CD4-positive, alpha-beta T cell (primary cell): ENCODE data around the gene KBTBD2. TPM values are rescaled to one million over a fixed set of nuclear protein-coding genes. Genes with fewer than 3 reads are reported as not detected.

Source experiments
- ATAC-seq: fragments of 200-7000 bp; cut with Tn5 transposase; one replicate; pipeline ENCODE4 v1.10.0; 2022; ENCODE audit warnings: mild to moderate bottlenecking; ENCODE audit not compliant: poor library complexity
- CTCF ChIA-PET: fragments of 350-600 bp; sonication (Branson Sonifier 250); formaldehyde crosslinking; loops from one replicate; lab custom pipeline; 2021; ENCODE audit warnings: antibody characterized with exemption, inconsistent platforms; lab: Charles Lee
- POLR2A ChIA-PET: fragments of 350-600 bp; sonication (Branson Sonifier 250); formaldehyde crosslinking; loops from one replicate; lab custom pipeline; 2021; ENCODE audit warnings: antibody characterized with exemption, inconsistent platforms; lab: Charles Lee
- DNase-seq, 14 experiments: peaks; one replicate each; pipeline ENCODE4 v3.0.0-alpha.2; 2013 to 2020; ENCODE audit warnings: mixed read lengths in 2 of 14
- H3K27ac ChIP-seq, 2 donors: one replicate each; pipeline versions ENCODE4 v1.5.1 to v1.7.0; 2013; ENCODE audit warnings: low read length in 2 of 2, low read depth in 1 of 2, mild to moderate bottlenecking in 1 of 2
- H3K27me3 ChIP-seq, 2 experiments: 1 replicate in 1 of 2; 2 replicates in 1 of 2; pipeline versions ENCODE4 v1.6.1 to v1.7.0; 2013; ENCODE audit warnings: low read length in 2 of 2, control low read depth in 1 of 2, mild to moderate bottlenecking in 1 of 2, moderate library complexity in 1 of 2; ENCODE audit not compliant: insufficient read depth in 2 of 2, control insufficient read depth in 1 of 2
- H3K36me3 ChIP-seq: one replicate; pipeline ENCODE4 v1.6.1; 2013; ENCODE audit warnings: low read length, control low read depth; ENCODE audit not compliant: insufficient read depth
- H3K4me1 ChIP-seq: one replicate; pipeline ENCODE4 v1.6.1; 2013; ENCODE audit warnings: low read length, control low read depth; ENCODE audit not compliant: insufficient read depth
- H3K4me3 ChIP-seq: one replicate; pipeline ENCODE4 v1.5.1; 2013; ENCODE audit warnings: mild to moderate bottlenecking, low read length, moderate library complexity
- H3K9me3 ChIP-seq, 2 experiments: 1 replicate in 1 of 2; 2 replicates in 1 of 2; pipeline versions ENCODE4 v1.6.1 to v1.7.0; 2013; ENCODE audit warnings: low read length in 2 of 2, mild to moderate bottlenecking in 2 of 2, control low read depth in 1 of 2, moderate library complexity in 1 of 2; ENCODE audit not compliant: control insufficient read depth in 1 of 2, insufficient read depth in 1 of 2
- H3K27ac Mint-ChIP-seq: one replicate; pipeline ENCODE4 v1.8.0; 2020; ENCODE audit warnings: mixed read lengths
- H3K27me3 Mint-ChIP-seq: one replicate; pipeline ENCODE4 v1.8.0; 2021; ENCODE audit warnings: mixed read lengths
- H3K36me3 Mint-ChIP-seq: one replicate; pipeline ENCODE4 v1.8.0; 2021; ENCODE audit warnings: low read depth, mixed read lengths
- H3K4me1 Mint-ChIP-seq: one replicate; pipeline ENCODE4 v1.8.0; 2021; ENCODE audit warnings: low read depth, mixed read lengths
- H3K4me3 Mint-ChIP-seq: one replicate; pipeline ENCODE4 v1.8.0; 2020; ENCODE audit warnings: mild to moderate bottlenecking, mixed read lengths
- H3K9me3 Mint-ChIP-seq: one replicate; pipeline ENCODE4 v1.8.0; 2020; ENCODE audit warnings: mixed read lengths
- CTCF ChIP-seq: fragments of 200-600 bp; IDR thresholded peaks from one replicate; pipeline ENCODE4 v1.8.0; 2022; ENCODE audit warnings: antibody characterized with exemption, mild to moderate bottlenecking
- intact Hi-C, 2 experiments: fragments of 100-400 bp; cut with DNase I in 1 of 2; cut with micrococcal nuclease in 1 of 2; formaldehyde crosslinking; loops; one replicate each; pipeline versions ENCODE4 v1.15.1 to v1.9.0; 2023 to 2025; cut with DNase I, micrococcal nuclease
- total RNA-seq, 174 experiments: library from RNA in 2 of 174; stranded (reverse) in 2 of 174; gene quantifications; one replicate each; pipeline ENCODE4 v1.2.3 and lab custom pipeline; 2021 to 2026

KBTBD2 gene
- total RNA-seq, 2 experiments from 2014 or later: 92.3 to 93.9 TPM

DNA sequence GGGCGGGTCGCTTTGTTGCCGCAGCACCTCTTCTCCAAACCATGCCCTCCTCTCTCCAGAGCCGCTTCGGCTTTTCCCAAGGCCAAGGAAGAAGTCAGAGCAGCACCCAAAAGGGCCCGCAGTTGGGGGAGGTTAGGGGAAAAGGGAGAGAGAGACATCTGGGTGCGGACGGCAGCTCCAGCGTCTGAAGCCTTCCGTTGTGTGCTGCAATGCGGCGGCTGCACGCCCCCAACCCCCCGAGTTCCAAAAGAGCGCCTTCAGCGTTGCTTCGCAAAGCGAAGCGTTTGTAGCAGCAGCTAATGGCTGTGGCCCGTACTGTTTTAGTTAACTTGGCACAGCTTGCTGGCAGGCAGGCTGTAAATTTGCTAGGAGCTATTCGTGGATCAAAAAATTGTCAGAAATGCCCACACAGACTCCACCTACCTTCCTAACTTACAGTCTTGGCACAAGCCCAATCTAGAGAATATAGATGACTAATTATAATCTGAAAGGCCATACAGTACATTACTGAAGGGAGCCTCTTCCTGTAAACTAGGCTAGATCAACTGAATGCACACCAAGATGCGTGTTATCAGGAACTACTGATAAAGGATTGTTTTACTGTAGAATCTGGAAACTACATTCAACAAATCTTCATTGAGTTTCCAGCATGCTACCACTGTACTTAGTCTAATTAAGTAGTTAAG is 1.1 kb upstream of the KBTBD2 start:
- Mint-ChIP-seq H3K27me3 (no peaks in the 10 kb centered on the region), H3K4me3 (peak overlapping the region; percentile 91), H3K27ac (peak overlapping the region; percentile 97), H3K4me1 (peaks cover 48% of the 10 kb centered on the region), H3K36me3 (peaks cover 28% of the 10 kb centered on the region), H3K9me3 (no peaks in the 10 kb centered on the region)
- Histone ChIP-seq H3K27ac (peak overlapping the region; percentile 98 to 99), H3K4me1 (peaks cover 29% of the 10 kb centered on the region), H3K9me3 (no peaks in the 10 kb centered on the region), H3K4me3 (peak overlapping the region; percentile 81), H3K36me3 (no peaks in the 10 kb centered on the region), H3K27me3 (no peaks in the 10 kb centered on the region)
- DNase-seq (peak; percentile 28 to 71 (median 48)), ATAC-seq (peak; percentile 17)
- intact Hi-C loops: loop anchor here (1.0 to 5.0 kb wide), 8 partner anchors 13 to 400 kb away; partner anchors contain the start of genes LSM5 (in 2 of the 2), BBS9 (in 1 of the 2), NT5C3A (in 1 of the 2) and RP9 (in 1 of the 2)
- ChIA-PET POLR2A (interaction anchor here (0.5 to 6.3 kb wide), 19 partner anchors 9 to 403 kb away, joined by 3 to 113 read pairs (median 6); partner anchors contain the start of genes AVL9, LSM5, NT5C3A and RP9), CTCF (interaction anchor here (0.6 to 3.5 kb wide), 8 partner anchors 13 to 216 kb away, joined by 3 to 11 read pairs (median 4); partner anchors contain the start of gene RP9)
- no peak for TF ChIP-seq CTCF

DNA sequence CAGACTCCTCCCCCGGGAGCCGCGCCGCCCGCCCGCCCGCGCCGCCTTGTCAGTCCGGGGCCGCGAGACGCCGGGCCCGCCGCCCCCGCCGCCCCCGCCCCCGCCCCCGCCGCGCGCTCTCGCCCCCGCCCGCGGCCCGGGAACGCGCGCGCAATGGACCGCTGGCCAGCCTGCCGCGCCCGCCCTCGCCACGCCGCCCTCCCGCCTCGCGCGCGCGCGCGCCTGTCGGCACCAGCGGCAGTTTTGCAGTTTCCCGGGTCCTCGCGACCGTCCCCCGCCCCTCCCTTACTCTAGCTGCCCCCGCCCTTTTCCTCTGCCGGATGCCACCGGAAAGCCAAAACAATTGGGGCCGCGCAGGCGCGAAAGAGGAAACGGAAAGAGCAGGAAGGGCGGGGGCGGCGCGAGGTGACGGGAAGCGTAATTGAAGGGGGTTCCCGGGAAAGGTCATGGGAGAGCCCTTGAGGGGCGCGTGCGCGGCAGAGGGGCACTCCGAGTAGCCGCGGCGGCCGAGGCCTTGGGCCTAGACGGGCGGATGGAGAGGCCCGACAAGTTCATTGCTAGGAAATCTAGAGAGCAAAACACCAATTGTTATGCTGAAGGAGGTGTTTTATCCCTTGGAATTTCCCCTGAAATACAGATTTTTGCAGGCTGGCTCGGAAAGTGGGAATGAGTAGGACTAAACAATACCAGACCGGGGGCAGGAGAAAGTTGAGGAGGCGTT is 400 bp upstream of the KBTBD2 start:
- Mint-ChIP-seq H3K27ac (peak overlapping the region; percentile 97), H3K9me3 (no peaks in the 10 kb centered on the region), H3K36me3 (peaks cover 30% of the 10 kb centered on the region), H3K4me1 (peaks cover 55% of the 10 kb centered on the region), H3K27me3 (no peaks in the 10 kb centered on the region), H3K4me3 (peak overlapping the region; percentile 91)
- ATAC-seq (peak; percentile 59), DNase-seq (peak; percentile 92 to 99 (median 96))
- no peaks in the 10 kb centered on the region for H3K36me3 ChIP-seq
- no peak for TF ChIP-seq CTCF
- H3K27me3 ChIP-seq: no peaks in the 10 kb centered on the region
- H3K27ac ChIP-seq: peak overlapping the region; percentile 98 to 99
- POLR2A ChIA-PET: interaction anchor here (0.5 to 6.3 kb wide), 19 partner anchors 8 to 402 kb away, joined by 3 to 113 read pairs (median 7); partner anchors contain the start of genes AVL9, LSM5, NT5C3A and RP9
- no peaks in the 10 kb centered on the region for H3K9me3 ChIP-seq
- H3K4me3 ChIP-seq: peak overlapping the region; percentile 81
- CTCF ChIA-PET: interaction anchor here (0.6 to 3.5 kb wide), 8 partner anchors 13 to 216 kb away, joined by 3 to 11 read pairs (median 6); partner anchors contain the start of gene RP9
- peaks cover 29% of the 10 kb centered on the region for H3K4me1 ChIP-seq
- intact Hi-C loops: loop anchor here (1.0 to 5.0 kb wide), 10 partner anchors 13 to 400 kb away; partner anchors contain the start of genes LSM5 (in 2 of the 2), NT5C3A (in 2 of the 2), BBS9 (in 1 of the 2) and RP9 (in 1 of the 2)

- intact Hi-C loops: loop anchor here (2.0 to 5.0 kb wide), 7 partner anchors 14 to 398 kb away; partner anchors contain the start of genes LSM5 (in 2 of the 2), NT5C3A (in 2 of the 2), BBS9 (in 1 of the 2) and RP9 (in 1 of the 2)
- Mint-ChIP-seq H3K9me3 (no peaks in the 10 kb centered on the region), H3K4me1 (peaks cover 67% of the 10 kb centered on the region), H3K4me3 (peak overlapping the region; percentile 96), H3K27ac (peak overlapping the region; percentile 100), H3K36me3 (peaks cover 32% of the 10 kb centered on the region), H3K27me3 (no peaks in the 10 kb centered on the region)
- Histone ChIP-seq H3K27me3 (no peaks in the 10 kb centered on the region), H3K27ac (peak overlapping the region; percentile 96 to 99), H3K36me3 (no peaks in the 10 kb centered on the region), H3K4me3 (peak overlapping the region; percentile 77), H3K9me3 (no peaks in the 10 kb centered on the region), H3K4me1 (peaks cover 36% of the 10 kb centered on the region)
- no peak for ATAC-seq
- ChIA-PET POLR2A (interaction anchor here (0.7 to 6.3 kb wide), 22 partner anchors 11 to 403 kb away, joined by 3 to 113 read pairs (median 6); partner anchors contain the start of genes AVL9, LSM5, NT5C3A and RP9), CTCF (interaction anchor here (1.0 to 3.5 kb wide), 5 partner anchors 12 to 218 kb away, joined by 3 to 11 read pairs (median 8); partner anchors contain the start of gene RP9)
- TF ChIP-seq CTCF: no peak
- DNase-seq: no peak
Observed at GRCh38 chr7:32890793-32891042, 842 bp downstream of the KBTBD2 start.
